Colonic mucosa (tissue), 4 donors: ENCODE results near the gene RAB1B. TPM values are rescaled to one million over a fixed set of nuclear protein-coding genes. Genes with fewer than 3 reads are reported as not detected.

Experiments used
- DNase-seq: peaks from one replicate; pipeline ENCODE4 v3.0.0-alpha.2; 2020
- H3K27ac ChIP-seq: fragments of 200-600 bp; one replicate; pipeline ENCODE4 v1.8.0; 2021
- H3K27me3 ChIP-seq: fragments of 200-600 bp; one replicate; pipeline ENCODE4 v1.8.0; 2021
- H3K36me3 ChIP-seq: fragments of 200-600 bp; one replicate; pipeline ENCODE4 v1.8.0; 2021
- H3K4me1 ChIP-seq: fragments of 200-600 bp; one replicate; pipeline ENCODE4 v1.8.0; 2021; ENCODE audit warnings: mild to moderate bottlenecking
- H3K4me3 ChIP-seq: fragments of 200-600 bp; one replicate; pipeline ENCODE4 v1.8.0; 2021
- H3K9ac ChIP-seq, 2 donors: one replicate each; pipeline ENCODE4 v1.7.0; 2013; ENCODE audit warnings: control low read depth in 2 of 2, low read depth in 2 of 2, low read length in 2 of 2
- H3K9me3 ChIP-seq: fragments of 200-600 bp; one replicate; pipeline ENCODE4 v1.8.0; 2021
- intact Hi-C: fragments of 100-400 bp; cut with DNase I; formaldehyde crosslinking; loops from one replicate; pipeline ENCODE4 v1.14.1; 2022
- total RNA-seq, 2 donors: library from RNA; stranded (reverse); fragmentation: NEBNext Ultra II Directional in 1 of 2; extraction: Animal tissue kit (Norgen Biotek cat#: 25700) in 1 of 2; gene quantifications; one replicate each; pipeline ENCODE4 v1.2.1, GENCODE V29; 2021
- TF ChIP-seq, protein P1 (sequence below): fragments of 200-600 bp; IDR thresholded peaks from one replicate; pipeline ENCODE4 v1.8.0; 2022; ENCODE audit warnings: antibody characterized with exemption, mild to moderate bottlenecking
- donor health status: healthy.
- donor health status: DM: no; HTN: no; CAD: no.
- donor health status: DM: no; HTN: no; CAD: no.

RAB1B gene
- total RNA-seq, 2 donors from 2014 or later: 212 to 243 TPM

DNA sequence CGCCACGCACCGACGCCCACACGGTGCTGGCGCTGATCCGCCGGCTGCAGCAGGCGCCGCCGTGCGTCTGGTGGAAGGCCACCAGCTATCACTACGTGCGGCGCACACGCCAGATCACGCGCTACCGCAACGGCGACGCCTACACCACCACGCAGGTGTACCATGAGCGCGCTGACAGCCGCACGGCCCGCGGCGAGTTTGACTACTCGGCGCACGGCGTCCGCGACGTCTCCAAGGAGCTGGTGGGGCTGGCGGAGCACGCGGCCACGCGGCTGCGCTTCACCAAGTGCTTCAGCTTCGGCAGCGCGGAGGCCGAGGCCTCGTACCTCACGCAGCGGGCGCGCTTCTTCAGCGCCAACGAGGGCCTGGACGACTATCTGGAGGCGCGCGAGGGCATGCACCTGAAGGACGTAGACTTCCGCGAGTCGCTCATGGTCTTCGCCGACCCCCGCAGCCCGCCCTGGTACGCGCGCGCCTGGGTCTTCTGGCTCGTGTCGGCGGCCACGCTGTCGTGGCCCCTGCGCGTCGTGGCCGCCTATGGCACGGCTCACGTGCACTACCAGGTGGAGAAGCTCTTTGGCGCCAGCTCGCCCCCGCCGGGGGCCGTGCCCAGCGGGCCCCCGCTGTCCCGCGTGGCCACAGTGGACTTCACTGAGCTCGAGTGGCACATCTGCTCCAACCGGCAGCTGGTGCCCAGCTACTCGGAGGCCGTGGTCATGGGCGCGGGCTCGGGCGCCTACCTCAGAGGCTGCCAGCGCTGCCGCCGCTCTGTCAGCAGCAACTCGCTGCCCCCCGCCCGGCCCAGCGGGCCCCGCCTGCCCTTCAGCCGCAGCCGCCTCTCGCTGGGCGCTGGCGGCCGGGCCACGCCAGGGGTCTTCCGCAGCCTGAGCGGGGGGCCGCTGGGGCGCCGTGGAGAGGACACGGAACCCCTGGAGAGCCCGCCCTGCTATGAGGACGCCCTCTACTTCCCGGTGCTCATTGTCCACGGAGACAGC lies 26.5 kb downstream of the RAB1B start:
- Histone ChIP-seq H3K4me3 (no peak overlapping the region), H3K9me3 (no peaks in the 10 kb centered on the region), H3K27me3 (peaks cover 15% of the 10 kb centered on the region), H3K36me3 (no peaks in the 10 kb centered on the region), H3K9ac (no peak overlapping the region), H3K4me1 (peaks cover 5% of the 10 kb centered on the region), H3K27ac (no peak overlapping the region)
- DNase-seq: no peak
- intact Hi-C loops: no loop called here
- TF ChIP-seq, protein P1, sequence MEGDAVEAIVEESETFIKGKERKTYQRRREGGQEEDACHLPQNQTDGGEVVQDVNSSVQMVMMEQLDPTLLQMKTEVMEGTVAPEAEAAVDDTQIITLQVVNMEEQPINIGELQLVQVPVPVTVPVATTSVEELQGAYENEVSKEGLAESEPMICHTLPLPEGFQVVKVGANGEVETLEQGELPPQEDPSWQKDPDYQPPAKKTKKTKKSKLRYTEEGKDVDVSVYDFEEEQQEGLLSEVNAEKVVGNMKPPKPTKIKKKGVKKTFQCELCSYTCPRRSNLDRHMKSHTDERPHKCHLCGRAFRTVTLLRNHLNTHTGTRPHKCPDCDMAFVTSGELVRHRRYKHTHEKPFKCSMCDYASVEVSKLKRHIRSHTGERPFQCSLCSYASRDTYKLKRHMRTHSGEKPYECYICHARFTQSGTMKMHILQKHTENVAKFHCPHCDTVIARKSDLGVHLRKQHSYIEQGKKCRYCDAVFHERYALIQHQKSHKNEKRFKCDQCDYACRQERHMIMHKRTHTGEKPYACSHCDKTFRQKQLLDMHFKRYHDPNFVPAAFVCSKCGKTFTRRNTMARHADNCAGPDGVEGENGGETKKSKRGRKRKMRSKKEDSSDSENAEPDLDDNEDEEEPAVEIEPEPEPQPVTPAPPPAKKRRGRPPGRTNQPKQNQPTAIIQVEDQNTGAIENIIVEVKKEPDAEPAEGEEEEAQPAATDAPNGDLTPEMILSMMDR: no peak

DNA sequence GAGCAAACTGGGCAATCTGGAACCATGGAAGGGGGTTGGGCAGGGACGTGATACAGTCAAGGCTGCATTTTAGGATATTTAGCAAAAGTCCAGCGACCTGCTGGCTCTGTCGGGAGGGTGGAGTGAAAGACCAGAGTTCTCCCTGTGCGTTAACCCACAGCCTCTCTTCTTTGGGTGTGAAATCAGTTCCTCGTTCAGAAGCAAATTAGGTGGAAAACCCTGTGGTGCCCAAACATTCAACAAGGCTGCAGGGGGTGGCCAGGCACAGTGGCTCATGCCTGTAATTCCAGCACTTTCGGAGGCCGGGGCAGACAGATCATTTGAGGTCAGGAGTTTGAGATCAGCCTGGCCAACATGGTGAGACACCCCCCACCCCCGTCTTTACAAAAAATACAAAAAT lies 29.2 kb downstream of the RAB1B start:
- Histone ChIP-seq H3K27ac (no peak overlapping the region), H3K36me3 (no peaks in the 10 kb centered on the region), H3K9ac (no peak overlapping the region), H3K27me3 (peaks cover under 1% of the 10 kb centered on the region), H3K4me1 (no peaks in the 10 kb centered on the region), H3K4me3 (no peak overlapping the region), H3K9me3 (no peaks in the 10 kb centered on the region)
- no peak for DNase-seq
- TF ChIP-seq, protein P1: no peak
- intact Hi-C loops: no loop called here

DNA sequence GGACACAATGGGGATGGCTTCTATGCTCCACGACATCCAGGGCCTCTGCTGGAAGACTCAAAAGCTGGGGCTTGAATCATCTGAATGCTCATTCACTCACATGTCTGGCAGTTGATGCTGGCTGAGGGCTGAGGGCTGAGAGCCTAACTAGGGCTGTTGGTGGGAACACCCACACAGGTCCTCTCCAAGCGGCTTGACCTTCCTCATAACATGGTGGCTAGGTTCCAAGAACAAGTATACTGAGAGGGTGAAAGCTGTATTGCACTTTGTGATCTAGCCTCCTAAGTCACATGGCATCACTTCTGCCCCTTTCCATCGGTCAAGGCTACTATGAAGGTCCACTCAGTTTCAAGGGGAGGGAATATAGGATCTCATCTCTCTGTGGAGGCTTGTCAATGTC lies 30.7 kb downstream of the RAB1B start:
- Histone ChIP-seq H3K27me3 (no peaks in the 10 kb centered on the region), H3K4me1 (no peaks in the 10 kb centered on the region), H3K36me3 (no peaks in the 10 kb centered on the region), H3K9ac (no peak overlapping the region), H3K4me3 (no peak overlapping the region), H3K27ac (no peak overlapping the region), H3K9me3 (no peaks in the 10 kb centered on the region)
- TF ChIP-seq, protein P1: no peak
- intact Hi-C loops: no loop called here
- no peak for DNase-seq

GRCh38 chr11:66302656-66303055 lies 34.2 kb downstream of the RAB1B start:
- Histone ChIP-seq H3K9me3 (no peaks in the 10 kb centered on the region), H3K9ac (no peak overlapping the region), H3K4me3 (no peak overlapping the region), H3K4me1 (no peaks in the 10 kb centered on the region), H3K27me3 (no peaks in the 10 kb centered on the region), H3K36me3 (no peaks in the 10 kb centered on the region), H3K27ac (no peak overlapping the region)
- DNase-seq: no peak
- intact Hi-C loops: no loop called here
- TF ChIP-seq, protein P1: no peak

DNA sequence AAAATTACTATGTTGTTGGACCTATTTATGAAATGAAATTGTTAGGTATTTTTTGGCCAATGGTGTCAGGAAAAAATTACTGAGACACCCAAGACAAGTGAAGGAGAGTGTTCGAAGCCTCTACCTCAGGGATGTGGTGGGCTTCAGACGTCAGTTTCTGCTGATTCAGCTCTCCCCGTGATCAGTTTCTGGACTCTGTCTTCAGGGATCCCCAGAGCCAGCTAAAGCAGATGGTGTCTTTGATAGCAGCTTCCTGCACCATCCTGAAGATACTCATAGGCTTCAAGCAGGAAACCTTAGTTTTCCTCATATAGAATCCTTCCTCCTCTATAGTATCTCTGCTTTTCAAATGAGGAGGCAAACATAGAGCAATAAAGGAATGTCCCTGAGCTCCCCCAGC lies 41.0 kb downstream of the RAB1B start:
- intact Hi-C loops: no loop called here
- no peaks in the 10 kb centered on the region for H3K9me3 ChIP-seq
- H3K9ac ChIP-seq: no peak overlapping the region
- no peaks in the 10 kb centered on the region for H3K36me3 ChIP-seq
- no peak overlapping the region for H3K27ac ChIP-seq
- no peaks in the 10 kb centered on the region for H3K27me3 ChIP-seq
- DNase-seq: no peak
- H3K4me3 ChIP-seq: no peak overlapping the region
- TF ChIP-seq, protein P1: no peak
- H3K4me1 ChIP-seq: peaks cover 5% of the 10 kb centered on the region
